AG04450 (cell line): ENCODE measurements around the gene GPX4. TPM values are rescaled to one million over a fixed set of nuclear protein-coding genes. Genes with fewer than 3 reads are reported as not detected.

Experiments
- CTCF ChIA-PET: fragments of 300-600, 350-600 bp; formaldehyde crosslinking; extraction: SDS; loops from one replicate; lab custom pipeline; 2022; ENCODE audit warnings: antibody characterized with exemption, inconsistent platforms; lab: Charles Lee
- POLR2A ChIA-PET: fragments of 350-600 bp; formaldehyde crosslinking; extraction: SDS; loops from one replicate; lab custom pipeline; 2021; ENCODE audit warnings: antibody characterized with exemption, inconsistent platforms; lab: Yijun Ruan, JAX
- DNase-seq: peaks from one replicate; pipeline ENCODE4 v3.0.0-alpha.2; 2011; ENCODE audit warnings: low read depth, low spot score
- H3K27ac ChIP-seq: one replicate; pipeline ENCODE4 v1.5.1; 2012; ENCODE audit warnings: low read depth, low read length, control low read depth
- H3K27me3 ChIP-seq: one replicate; pipeline ENCODE4 v1.6.0; 2012; ENCODE audit warnings: low read length; ENCODE audit not compliant: control insufficient read depth, insufficient read depth
- H3K4me3 ChIP-seq: 2 replicates; pipeline ENCODE4 v1.5.1; 2011; ENCODE audit warnings: mild to moderate bottlenecking, low read depth, low read length, control low read depth
- H3K9me3 ChIP-seq: 2 replicates; pipeline ENCODE4 v1.5.1; 2012; ENCODE audit warnings: low read length; ENCODE audit not compliant: control insufficient read depth, insufficient read depth
- polyA plus RNA-seq: library from polyadenylated mRNA; depleted of rRNA; stranded (reverse); fragments of >200 nt; gene quantifications from 2 replicates; pipeline ENCODE4 v1.2.3, GENCODE V29; 2011
- TF ChIP-seq, protein P1 (sequence below): IDR thresholded peaks from 2 replicates; pipeline ENCODE4 v1.5.1; 2011; ENCODE audit warnings: low read depth, low read length, control low read depth, inconsistent platforms

GPX4 gene
- polyA plus RNA-seq, 1 experiment, result 627 TPM

DNA sequence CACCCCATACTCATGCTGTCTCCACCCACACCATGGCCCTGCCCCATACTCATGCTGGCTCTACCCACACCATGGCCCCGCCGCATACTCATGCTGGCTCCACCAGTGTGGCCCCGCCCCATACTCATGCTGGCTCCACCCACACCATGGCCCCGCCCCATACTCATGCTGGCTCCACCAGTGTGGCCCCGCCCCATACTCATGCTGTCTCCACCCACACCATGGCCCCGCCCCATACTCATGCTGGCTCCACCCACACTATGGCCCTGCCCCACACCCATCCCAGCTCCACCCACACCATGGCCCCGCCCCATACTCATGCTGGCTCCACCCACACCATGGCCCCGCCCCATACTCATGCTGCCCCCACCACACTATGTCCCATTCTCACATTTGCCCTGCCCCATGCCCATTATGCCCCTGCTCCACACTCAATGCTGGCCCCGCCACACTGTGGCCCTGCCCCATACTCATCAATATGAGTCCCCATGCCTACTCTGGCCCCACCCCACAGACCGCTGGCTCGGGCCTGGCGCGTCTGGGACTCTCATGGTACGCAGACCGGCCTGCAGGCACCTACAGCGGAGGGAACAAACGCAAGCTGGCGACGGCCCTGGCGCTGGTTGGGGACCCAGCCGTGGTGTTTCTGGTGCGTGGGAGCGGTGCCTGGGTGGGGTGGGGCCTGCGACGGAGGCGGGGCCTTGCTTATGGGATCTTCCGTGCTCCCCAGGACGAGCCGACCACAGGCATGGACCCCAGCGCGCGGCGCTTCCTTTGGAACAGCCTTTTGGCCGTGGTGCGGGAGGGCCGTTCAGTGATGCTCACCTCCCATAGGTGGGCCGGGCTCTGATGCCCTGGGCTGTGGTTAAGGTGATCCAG, 40.5 kb upstream of the GPX4 start:
- ChIA-PET POLR2A (no interaction called here), CTCF (no interaction called here)
- H3K9me3 ChIP-seq, result peaks cover 42% of the 10 kb centered on the region
- H3K27ac ChIP-seq, result no peak overlapping the region
- H3K4me3 ChIP-seq, result no peak overlapping the region
- TF ChIP-seq, protein P1, sequence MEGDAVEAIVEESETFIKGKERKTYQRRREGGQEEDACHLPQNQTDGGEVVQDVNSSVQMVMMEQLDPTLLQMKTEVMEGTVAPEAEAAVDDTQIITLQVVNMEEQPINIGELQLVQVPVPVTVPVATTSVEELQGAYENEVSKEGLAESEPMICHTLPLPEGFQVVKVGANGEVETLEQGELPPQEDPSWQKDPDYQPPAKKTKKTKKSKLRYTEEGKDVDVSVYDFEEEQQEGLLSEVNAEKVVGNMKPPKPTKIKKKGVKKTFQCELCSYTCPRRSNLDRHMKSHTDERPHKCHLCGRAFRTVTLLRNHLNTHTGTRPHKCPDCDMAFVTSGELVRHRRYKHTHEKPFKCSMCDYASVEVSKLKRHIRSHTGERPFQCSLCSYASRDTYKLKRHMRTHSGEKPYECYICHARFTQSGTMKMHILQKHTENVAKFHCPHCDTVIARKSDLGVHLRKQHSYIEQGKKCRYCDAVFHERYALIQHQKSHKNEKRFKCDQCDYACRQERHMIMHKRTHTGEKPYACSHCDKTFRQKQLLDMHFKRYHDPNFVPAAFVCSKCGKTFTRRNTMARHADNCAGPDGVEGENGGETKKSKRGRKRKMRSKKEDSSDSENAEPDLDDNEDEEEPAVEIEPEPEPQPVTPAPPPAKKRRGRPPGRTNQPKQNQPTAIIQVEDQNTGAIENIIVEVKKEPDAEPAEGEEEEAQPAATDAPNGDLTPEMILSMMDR, result no peak
- peaks cover 11% of the 10 kb centered on the region for H3K27me3 ChIP-seq
- no peak for DNase-seq

DNA sequence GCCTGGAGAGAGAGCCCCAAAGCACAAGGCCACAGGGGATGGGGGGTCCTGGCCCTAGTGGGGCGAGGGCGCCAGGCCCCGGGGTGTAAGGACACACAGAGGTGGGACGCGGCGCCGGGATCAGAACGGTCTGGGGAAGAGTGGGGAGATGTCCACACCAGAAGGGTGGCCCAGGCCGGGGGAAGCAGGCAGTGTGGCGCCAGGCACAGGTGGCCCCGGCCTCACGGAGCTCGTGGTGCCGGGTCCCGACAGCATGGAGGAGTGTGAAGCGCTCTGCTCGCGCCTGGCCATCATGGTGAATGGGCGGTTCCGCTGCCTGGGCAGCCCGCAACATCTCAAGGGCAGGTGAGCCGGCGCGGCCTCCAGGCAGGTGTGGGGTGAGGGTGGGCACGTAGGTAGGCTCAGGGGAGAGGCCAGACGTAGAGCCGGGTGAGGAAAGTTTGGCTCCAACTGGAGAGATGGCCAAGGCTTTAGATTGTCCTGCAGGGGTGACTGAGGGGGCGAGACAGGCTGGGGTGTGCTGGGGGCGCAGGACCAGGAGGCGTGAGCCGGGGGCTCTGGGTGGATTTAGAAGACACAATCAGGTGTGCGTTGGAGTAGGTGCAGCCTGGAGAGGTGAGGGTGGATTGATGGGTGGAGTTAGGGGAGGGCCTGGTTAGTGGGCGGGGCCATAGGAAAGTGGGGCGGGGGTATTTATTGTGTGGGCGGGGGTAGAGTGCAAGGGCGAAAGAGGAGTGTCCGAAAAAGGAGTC, 39.7 kb upstream of the GPX4 start:
- POLR2A ChIA-PET, result interaction anchor here (1.0 kb wide), 2 partner anchors 12 to 21 kb away, joined by 3 to 5 read pairs; no protein-coding TSS in a partner anchor
- TF ChIP-seq, protein P1, result no peak

DNA sequence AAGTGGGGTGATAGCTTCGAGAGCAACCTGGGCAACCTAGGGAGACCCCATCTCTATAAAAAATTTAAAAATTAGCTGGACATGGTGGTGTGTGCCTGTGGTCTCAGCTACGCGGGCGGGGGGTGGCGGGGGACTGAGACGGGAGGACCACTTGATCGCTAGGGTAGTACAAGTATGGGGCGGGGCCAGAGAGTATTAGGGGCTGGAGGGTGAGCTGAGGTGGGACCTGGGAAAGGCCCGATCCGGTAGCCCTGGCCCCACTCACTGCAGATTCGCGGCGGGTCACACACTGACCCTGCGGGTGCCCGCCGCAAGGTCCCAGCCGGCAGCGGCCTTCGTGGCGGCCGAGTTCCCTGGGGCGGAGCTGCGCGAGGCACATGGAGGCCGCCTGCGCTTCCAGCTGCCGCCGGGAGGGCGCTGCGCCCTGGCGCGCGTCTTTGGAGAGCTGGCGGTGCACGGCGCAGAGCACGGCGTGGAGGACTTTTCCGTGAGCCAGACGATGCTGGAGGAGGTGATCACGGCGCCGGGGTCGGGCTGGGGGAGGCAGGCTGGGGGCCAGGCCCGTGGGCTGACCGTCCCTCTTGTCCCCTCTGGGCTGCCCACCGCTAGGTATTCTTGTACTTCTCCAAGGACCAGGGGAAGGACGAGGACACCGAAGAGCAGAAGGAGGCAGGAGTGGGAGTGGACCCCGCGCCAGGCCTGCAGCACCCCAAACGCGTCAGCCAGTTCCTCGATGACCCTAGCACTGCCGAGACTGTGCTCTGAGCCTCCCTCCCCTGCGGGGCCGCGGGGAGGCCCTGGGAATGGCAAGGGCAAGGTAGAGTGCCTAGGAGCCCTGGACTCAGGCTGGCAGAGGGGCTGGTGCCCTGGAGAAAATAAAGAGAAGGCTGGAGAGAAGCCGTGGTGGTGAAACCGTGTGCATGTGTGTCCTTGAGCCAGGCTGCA, 38.9 kb upstream of the GPX4 start:
- CTCF ChIA-PET, result interaction anchor here (0.6 to 1.1 kb wide), 4 partner anchors 11 to 130 kb away, joined by 3 to 6 read pairs (median 4); no protein-coding TSS in a partner anchor
- POLR2A ChIA-PET, result interaction anchor here (1.0 kb wide), 2 partner anchors 11 to 20 kb away, joined by 3 to 5 read pairs; no protein-coding TSS in a partner anchor
- no peak overlapping the region for H3K4me3 ChIP-seq
- H3K27ac ChIP-seq, result no peak overlapping the region
- H3K27me3 ChIP-seq, result peaks cover 22% of the 10 kb centered on the region
- TF ChIP-seq, protein P1, result peak; percentile 68
- DNase-seq, result no peak
- peaks cover 33% of the 10 kb centered on the region; the same call in 1 of the 2 replicates for H3K9me3 ChIP-seq

More for the DNA sequence above, 39.7 kb upstream of the GPX4 start:
- H3K27me3 ChIP-seq, result peaks cover 15% of the 10 kb centered on the region
- H3K9me3 ChIP-seq, result peaks cover 34% of the 10 kb centered on the region
- CTCF ChIA-PET, result interaction anchor here (0.6 to 1.1 kb wide), 3 partner anchors 12 to 37 kb away, joined by 3 to 4 read pairs (median 3); no protein-coding TSS in a partner anchor
- no peak overlapping the region for H3K4me3 ChIP-seq
- no peak for DNase-seq
- H3K27ac ChIP-seq, result no peak overlapping the region

DNA sequence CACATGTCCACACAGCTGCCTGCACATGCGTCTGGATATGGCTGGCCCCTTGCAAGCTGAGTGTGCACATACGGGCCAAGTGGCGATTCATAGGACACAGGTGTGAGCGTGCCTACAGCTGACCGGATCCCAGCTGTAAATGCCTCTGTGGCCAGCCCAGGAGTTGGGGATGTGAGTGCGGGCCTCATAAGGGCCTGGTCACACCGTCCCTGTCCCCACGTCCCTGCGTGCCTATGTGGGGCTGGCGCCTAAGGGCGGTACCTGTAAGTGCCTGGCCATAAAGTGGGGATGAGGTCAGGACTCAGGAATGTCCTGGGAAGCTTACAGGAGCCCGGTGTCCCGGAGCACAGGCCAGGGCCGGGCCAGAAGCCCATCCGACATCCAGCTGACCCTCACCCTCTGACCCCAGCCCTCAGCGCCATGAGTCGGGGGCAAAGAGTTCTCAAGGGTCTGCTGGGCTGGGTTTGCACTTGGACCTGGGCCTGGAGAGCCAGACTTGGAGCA, 38.1 kb upstream of the GPX4 start:
- CTCF ChIA-PET, result interaction anchor here (0.7 kb wide), 1 partner anchor 129 kb away, joined by 6 read pairs; no protein-coding TSS in a partner anchor
- H3K27me3 ChIP-seq, result peaks cover 26% of the 10 kb centered on the region

More for the DNA sequence above, 38.1 kb upstream of the GPX4 start:
- DNase-seq, result no peak
- no peak overlapping the region for H3K27ac ChIP-seq
- peaks cover 31% of the 10 kb centered on the region; the same call in 1 of the 2 replicates for H3K9me3 ChIP-seq
- no peak overlapping the region for H3K4me3 ChIP-seq
- TF ChIP-seq, protein P1, result no peak
- POLR2A ChIA-PET, result no interaction called here
